WTC11 (cell line): ENCODE results near the gene POLE4. TPM values are rescaled to one million over a fixed set of nuclear protein-coding genes. Genes with fewer than 3 reads are reported as not detected.

Experiments used
- ATAC-seq: fragments of 200-7000 bp; cut with Tn5 transposase; 2 replicates; pipeline ENCODE4 v1.10.0; 2021; ENCODE audit warnings: mild to moderate bottlenecking, moderate library complexity
- CTCF ChIA-PET: fragments of 300-600 bp; sonication (Branson Sonifier 250); formaldehyde crosslinking; loops from one replicate; lab custom pipeline; 2021; ENCODE audit warnings: antibody characterized with exemption; lab: Charles Lee
- POLR2A ChIA-PET: fragments of 350-600 bp; sonication (Branson Sonifier 250); formaldehyde crosslinking; loops from one replicate; lab custom pipeline; 2021; ENCODE audit warnings: antibody characterized with exemption; lab: Charles Lee
- DNase-seq: peaks from one replicate; pipeline ENCODE4 v3.0.0; 2021; ENCODE audit warnings: low spot score
- H3K27ac Mint-ChIP-seq: 2 replicates; pipeline ENCODE4 v1.8.0; 2021; ENCODE audit warnings: mixed read lengths
- H3K27me3 Mint-ChIP-seq: 2 replicates; pipeline ENCODE4 v1.8.0; 2021; ENCODE audit warnings: low read depth, mild to moderate bottlenecking, moderate library complexity, mixed read lengths
- H3K36me3 Mint-ChIP-seq: 2 replicates; pipeline ENCODE4 v1.8.0; 2021; ENCODE audit warnings: mixed read lengths
- H3K4me1 Mint-ChIP-seq: 2 replicates; pipeline ENCODE4 v1.8.0; 2022; ENCODE audit warnings: mixed read lengths
- H3K4me3 Mint-ChIP-seq: 2 replicates; pipeline ENCODE4 v1.8.0; 2021; ENCODE audit warnings: mild to moderate bottlenecking, moderate library complexity, mixed read lengths
- H3K9me3 Mint-ChIP-seq: 2 replicates; pipeline ENCODE4 v1.8.0; 2021; ENCODE audit warnings: mixed read lengths
- CREB1 ChIP-seq: sonication (generic); formaldehyde crosslinking; IDR thresholded peaks from 2 replicates; pipeline ENCODE4 v1.8.0; 2023; ENCODE audit warnings: mild to moderate bottlenecking, missing genetic modification reagents
- E2F5 ChIP-seq: sonication (generic); formaldehyde crosslinking; IDR thresholded peaks from 2 replicates; pipeline ENCODE4 v1.8.1; 2022; ENCODE audit warnings: mild to moderate bottlenecking, moderate library complexity, missing genetic modification reagents
- MAX ChIP-seq: sonication (generic); formaldehyde crosslinking; IDR thresholded peaks from 2 replicates; pipeline ENCODE4 v1.8.0; 2022; ENCODE audit warnings: mild to moderate bottlenecking, missing genetic modification reagents
- MXD4 ChIP-seq: fragments of 250-450 bp; sonication (Bioruptor Pico); IDR thresholded peaks from 2 replicates; pipeline ENCODE4 v1.8.0; 2021; ENCODE audit warnings: mild to moderate bottlenecking, moderate library complexity, borderline replicate concordance
- NR2C2 ChIP-seq: sonication (generic); formaldehyde crosslinking; IDR thresholded peaks from 2 replicates; pipeline ENCODE4 v1.8.0; 2022; ENCODE audit warnings: mild to moderate bottlenecking, missing genetic modification reagents
- PRDM15 ChIP-seq: sonication (generic); formaldehyde crosslinking; IDR thresholded peaks from 2 replicates; pipeline ENCODE4 v1.8.0; 2022; ENCODE audit warnings: missing genetic modification reagents
- RELA ChIP-seq: sonication (generic); formaldehyde crosslinking; IDR thresholded peaks from 2 replicates; pipeline ENCODE4 v1.8.1; 2022; ENCODE audit warnings: missing genetic modification reagents, mild to moderate bottlenecking, borderline replicate concordance
- RORB ChIP-seq: fragments of 250-450 bp; sonication (Bioruptor Pico); IDR thresholded peaks from 2 replicates; pipeline ENCODE4 v1.9.0; 2021; ENCODE audit warnings: mild to moderate bottlenecking
- SMAD4 ChIP-seq: sonication (generic); formaldehyde crosslinking; IDR thresholded peaks from 2 replicates; pipeline ENCODE4 v1.8.0; 2022; ENCODE audit warnings: mild to moderate bottlenecking, missing genetic modification reagents
- TP53 ChIP-seq: sonication (generic); formaldehyde crosslinking; IDR thresholded peaks from 2 replicates; pipeline ENCODE4 v1.8.1; 2023; ENCODE audit warnings: mild to moderate bottlenecking, missing genetic modification reagents
- USF1 ChIP-seq: sonication (generic); formaldehyde crosslinking; IDR thresholded peaks from 2 replicates; pipeline ENCODE4 v1.8.0; 2022; ENCODE audit warnings: mild to moderate bottlenecking, missing genetic modification reagents
- USF2 ChIP-seq: sonication (generic); formaldehyde crosslinking; IDR thresholded peaks from 2 replicates; pipeline ENCODE4 v1.8.1; 2023; ENCODE audit warnings: mild to moderate bottlenecking, missing genetic modification reagents, moderate library complexity
- ZNF396 ChIP-seq: fragments of 250-450 bp; sonication (Bioruptor Pico); IDR thresholded peaks from 2 replicates; pipeline ENCODE4 v1.8.0; 2021; ENCODE audit warnings: mild to moderate bottlenecking, moderate library complexity, borderline replicate concordance
- ZNF416 ChIP-seq: fragments of 250-450 bp; sonication (Bioruptor Pico); IDR thresholded peaks from 2 replicates; pipeline ENCODE4 v1.9.0; 2021; ENCODE audit warnings: mild to moderate bottlenecking, inconsistent platforms
- ZNF512 ChIP-seq: sonication (generic); formaldehyde crosslinking; IDR thresholded peaks from 2 replicates; pipeline ENCODE4 v1.8.1; 2022; ENCODE audit warnings: missing genetic modification reagents, borderline replicate concordance
- ZNF532 ChIP-seq: fragments of 250-450 bp; sonication (Bioruptor Pico); IDR thresholded peaks from 2 replicates; pipeline ENCODE4 v1.9.0; 2021; ENCODE audit warnings: mild to moderate bottlenecking, borderline replicate concordance
- ZNF671 ChIP-seq: fragments of 250-450 bp; sonication (Bioruptor Pico); IDR thresholded peaks from 2 replicates; pipeline ENCODE4 v1.8.0; 2021; ENCODE audit warnings: mild to moderate bottlenecking
- total RNA-seq: library from RNA; stranded (reverse); gene quantifications from 3 replicates; pipeline ENCODE4 v1.2.3, GENCODE V29; 2021
- TF ChIP-seq, protein P1 (sequence below): sonication (generic); formaldehyde crosslinking; IDR thresholded peaks from 2 replicates; pipeline ENCODE4 v1.8.0; 2022; ENCODE audit warnings: mild to moderate bottlenecking, missing genetic modification reagents
- TF ChIP-seq, protein P2 (sequence below): sonication (generic); formaldehyde crosslinking; conservative IDR thresholded peaks from 2 replicates; pipeline ENCODE4 v1.8.1; 2022; ENCODE audit warnings: mild to moderate bottlenecking, missing genetic modification reagents
- TF ChIP-seq, protein P3 (sequence below): fragments of 250-450 bp; sonication (Bioruptor Pico); conservative IDR thresholded peaks from 2 replicates; pipeline ENCODE4 v1.9.0; 2021; ENCODE audit warnings: mild to moderate bottlenecking

POLE4 gene
- total RNA-seq, 1 experiment from 2014 or later, result 31.5 TPM

- CTCF ChIA-PET, result no interaction called here
- Mint-ChIP-seq H3K4me1 (peaks cover 11% of the 10 kb centered on the region), H3K27ac (no peak overlapping the region), H3K36me3 (no peaks in the 10 kb centered on the region), H3K9me3 (peaks cover 7% of the 10 kb centered on the region), H3K4me3 (no peak overlapping the region), H3K27me3 (peaks cover 21% of the 10 kb centered on the region)
- TF ChIP-seq, protein P1, sequence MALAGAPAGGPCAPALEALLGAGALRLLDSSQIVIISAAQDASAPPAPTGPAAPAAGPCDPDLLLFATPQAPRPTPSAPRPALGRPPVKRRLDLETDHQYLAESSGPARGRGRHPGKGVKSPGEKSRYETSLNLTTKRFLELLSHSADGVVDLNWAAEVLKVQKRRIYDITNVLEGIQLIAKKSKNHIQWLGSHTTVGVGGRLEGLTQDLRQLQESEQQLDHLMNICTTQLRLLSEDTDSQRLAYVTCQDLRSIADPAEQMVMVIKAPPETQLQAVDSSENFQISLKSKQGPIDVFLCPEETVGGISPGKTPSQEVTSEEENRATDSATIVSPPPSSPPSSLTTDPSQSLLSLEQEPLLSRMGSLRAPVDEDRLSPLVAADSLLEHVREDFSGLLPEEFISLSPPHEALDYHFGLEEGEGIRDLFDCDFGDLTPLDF, result no peak
- TF ChIP-seq E2F5 (CRISPR knock-in tag) (no peak), TP53 (CRISPR knock-in tag) (no peak), SMAD4 (CRISPR knock-in tag) (no peak), RELA (CRISPR knock-in tag) (no peak), ZNF416 (CRISPR knock-in tag) (no peak), ZNF671 (CRISPR knock-in tag) (no peak), RORB (CRISPR knock-in tag) (no peak), MXD4 (CRISPR knock-in tag) (no peak), PRDM15 (CRISPR knock-in tag) (no peak), ZNF396 (CRISPR knock-in tag) (no peak), ZNF512 (no peak), ZNF532 (CRISPR knock-in tag) (no peak)
- TF ChIP-seq, protein P2, sequence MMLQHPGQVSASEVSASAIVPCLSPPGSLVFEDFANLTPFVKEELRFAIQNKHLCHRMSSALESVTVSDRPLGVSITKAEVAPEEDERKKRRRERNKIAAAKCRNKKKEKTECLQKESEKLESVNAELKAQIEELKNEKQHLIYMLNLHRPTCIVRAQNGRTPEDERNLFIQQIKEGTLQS (CRISPR knock-in tag), result no peak
- POLR2A ChIA-PET, result no interaction called here
- DNase-seq (no peak), ATAC-seq (no peak)
These were observed 47.4 kb upstream of the POLE4 start for GRCh38 chr2:74911061-74911460.

DNA sequence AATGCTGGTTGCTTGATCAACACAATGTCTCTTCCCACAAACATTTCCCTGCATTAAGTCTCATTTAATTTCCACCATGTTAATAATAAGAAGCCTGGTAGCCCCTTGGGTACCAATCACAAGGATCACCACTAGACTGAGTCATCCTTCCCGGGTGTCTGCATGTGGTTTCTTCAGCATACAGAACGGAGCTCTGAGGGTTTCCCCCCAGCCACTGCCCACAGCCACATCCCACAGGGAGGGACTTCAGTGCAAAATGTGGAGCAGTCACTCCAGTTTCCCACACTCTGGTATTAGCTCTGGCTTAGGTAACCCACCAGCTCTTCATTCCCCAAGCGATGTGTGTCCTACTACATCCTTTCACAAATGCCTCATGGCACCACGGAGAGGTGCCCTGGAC, 42.7 kb upstream of the POLE4 start:
- TF ChIP-seq, protein P3, sequence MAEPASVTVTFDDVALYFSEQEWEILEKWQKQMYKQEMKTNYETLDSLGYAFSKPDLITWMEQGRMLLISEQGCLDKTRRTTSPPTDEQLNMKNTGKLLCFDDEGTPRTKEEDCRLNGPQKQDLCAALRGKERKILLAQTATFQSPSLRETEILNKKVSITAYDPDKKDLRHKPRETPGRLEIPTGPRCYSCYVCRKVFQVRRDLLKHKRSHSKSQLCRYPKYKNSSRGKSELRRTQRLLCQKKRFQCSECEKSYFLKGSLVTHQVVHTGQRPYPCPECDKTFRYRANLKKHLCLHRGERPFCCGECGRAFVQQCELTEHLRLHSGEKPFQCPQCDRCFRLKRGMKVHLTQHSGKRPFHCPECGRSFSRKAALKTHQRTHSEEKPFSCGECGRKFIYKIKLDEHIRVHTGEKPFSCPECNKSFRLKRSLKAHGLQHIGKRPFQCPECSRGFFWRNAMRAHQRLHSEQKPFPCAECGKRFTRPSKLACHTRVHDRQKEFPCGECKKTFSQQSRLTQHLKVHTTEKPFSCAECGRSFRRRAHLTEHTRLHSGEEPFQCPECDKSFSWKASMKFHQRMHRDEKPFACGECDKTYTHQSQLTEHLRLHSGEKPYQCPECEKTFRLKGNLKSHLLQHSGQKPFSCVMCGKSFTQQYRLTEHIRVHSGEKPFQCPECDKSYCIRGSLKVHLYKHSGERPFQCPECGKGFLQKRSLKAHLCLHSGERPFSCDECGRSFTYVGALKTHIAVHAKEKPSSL (CRISPR knock-in tag), result no peak
- TF ChIP-seq CREB1 (no peak), USF1 (CRISPR knock-in tag) (no peak), USF2 (no peak), NR2C2 (no peak), MAX (CRISPR knock-in tag) (no peak)
- POLR2A ChIA-PET, result no interaction called here
- no peak overlapping the region for H3K27ac Mint-ChIP-seq

More for the DNA sequence above, 42.7 kb upstream of the POLE4 start:
- H3K36me3 Mint-ChIP-seq, result no peaks in the 10 kb centered on the region
- ATAC-seq, result no peak
- H3K27me3 Mint-ChIP-seq, result peaks cover 12% of the 10 kb centered on the region
- DNase-seq, result no peak
- no peak overlapping the region for H3K4me3 Mint-ChIP-seq
- CTCF ChIA-PET, result no interaction called here
- no peaks in the 10 kb centered on the region for H3K4me1 Mint-ChIP-seq
- no peaks in the 10 kb centered on the region for H3K9me3 Mint-ChIP-seq
